ENCODE data around the gene SOX5.

SOX5 gene

GRCh38 chr12:23867794-23868193, 81.7 kb downstream of the SOX5 start:
- POLR2A ChIA-PET = no interaction called here
- no peak for DNase-seq (ENCODE audit: extremely low spot score)
- CTCF ChIA-PET = no interaction called here

DNA sequence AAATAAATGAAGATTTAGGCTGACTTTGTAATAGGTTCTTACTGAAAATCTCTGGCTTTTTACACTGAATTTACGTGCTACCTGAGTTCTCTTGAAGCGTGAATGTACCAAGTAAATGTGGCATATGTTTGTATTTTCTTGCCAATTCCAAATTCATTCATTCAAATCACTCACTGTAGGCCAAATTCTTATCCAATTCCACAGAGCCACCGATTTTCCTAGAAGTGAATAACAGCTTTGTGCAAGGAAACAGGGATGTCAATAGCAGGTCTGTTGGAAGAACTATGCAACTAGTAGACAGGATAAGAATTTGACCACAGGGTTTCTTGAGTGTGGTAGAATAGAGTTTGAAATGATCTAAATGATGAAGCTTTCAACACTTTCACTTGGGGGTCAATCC, 86.8 kb downstream of the SOX5 start:
- TF ChIP-seq FOXA1 (IDR thresholded peaks at IDR 0.05) (no peak), ZNF384 (IDR thresholded peaks at IDR 0.05) (no peak), SP1 (IDR thresholded peaks at IDR 0.05) (no peak), ARNT (IDR thresholded peaks at IDR 0.05) (no peak), ELF4 (IDR thresholded peaks at IDR 0.05) (no peak), SUZ12 (IDR thresholded peaks at IDR 0.05) (no peak), BHLHE40 (IDR thresholded peaks at IDR 0.05; ENCODE audit: borderline replicate concordance) (no peak), FOXK2 (IDR thresholded peaks at IDR 0.05) (no peak), PKNOX1 (IDR thresholded peaks at IDR 0.05) (no peak), L3MBTL2 (conservative IDR thresholded peaks at IDR 0.05) (no peak), FOXM1 (IDR thresholded peaks at IDR 0.05; ENCODE audit: borderline replicate concordance) (no peak), CTBP1 (IDR thresholded peaks at IDR 0.05; ENCODE audit: borderline replicate concordance) (no peak), HDGF (IDR thresholded peaks at IDR 0.05; ENCODE audit: borderline replicate concordance) (no peak), LEF1 (IDR thresholded peaks at IDR 0.05; ENCODE audit: borderline replicate concordance) (no peak), TARDBP (IDR thresholded peaks at IDR 0.05) (no peak)
- no peak for DNase-seq (ENCODE audit: extremely low spot score)
- CTCF ChIA-PET = no interaction called here
- POLR2A ChIA-PET = no interaction called here

More at GRCh38 chr12:23867794-23868193, 81.7 kb downstream of the SOX5 start:
- no peak for TF ChIP-seq FOXM1 (IDR thresholded peaks at IDR 0.05; ENCODE audit: borderline replicate concordance)
- no peak for TF ChIP-seq SP1 (IDR thresholded peaks at IDR 0.05)
- no peak for TF ChIP-seq L3MBTL2 (conservative IDR thresholded peaks at IDR 0.05)
- TF ChIP-seq HDGF (IDR thresholded peaks at IDR 0.05; ENCODE audit: borderline replicate concordance) = no peak
- no peak for TF ChIP-seq TARDBP (IDR thresholded peaks at IDR 0.05)
- no peak for TF ChIP-seq FOXK2 (IDR thresholded peaks at IDR 0.05)
- TF ChIP-seq ARNT (IDR thresholded peaks at IDR 0.05) = no peak
- no peak for TF ChIP-seq NFRKB (IDR thresholded peaks at IDR 0.05)
- TF ChIP-seq ELF4 (IDR thresholded peaks at IDR 0.05) = no peak
- no peak for TF ChIP-seq BHLHE40 (IDR thresholded peaks at IDR 0.05; ENCODE audit: borderline replicate concordance)
- no peak for TF ChIP-seq CTBP1 (IDR thresholded peaks at IDR 0.05; ENCODE audit: borderline replicate concordance)
- no peak for TF ChIP-seq FOXA1 (IDR thresholded peaks at IDR 0.05)
- no peak for TF ChIP-seq ZNF384 (IDR thresholded peaks at IDR 0.05)
- no peak for TF ChIP-seq SUZ12 (IDR thresholded peaks at IDR 0.05)

DNA sequence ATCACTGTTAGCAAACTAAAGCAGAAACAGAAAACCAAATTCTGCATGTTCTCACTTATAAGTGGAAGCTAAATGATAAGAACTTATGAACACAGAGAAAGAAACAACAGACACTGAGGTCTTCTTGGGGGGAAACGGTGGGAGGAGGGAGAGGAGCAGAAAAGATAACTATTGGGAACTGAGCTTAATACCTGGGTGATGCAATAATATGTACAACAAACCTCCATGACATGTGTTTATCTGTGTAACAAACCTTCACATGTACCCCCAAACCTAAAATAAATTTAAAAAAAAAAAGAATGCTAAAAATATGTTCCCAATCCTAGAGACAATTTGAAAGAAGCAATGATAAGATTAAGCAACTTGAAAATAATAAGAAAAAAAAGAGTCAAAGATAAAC, 89.5 kb downstream of the SOX5 start:
- DNase-seq (ENCODE audit: extremely low spot score) = no peak
- POLR2A ChIA-PET = no interaction called here
- no peak for TF ChIP-seq FOXM1 (IDR thresholded peaks at IDR 0.05; ENCODE audit: borderline replicate concordance)
- CTCF ChIA-PET = no interaction called here

GRCh38 chr12:23857178-23857577, 92.3 kb downstream of the SOX5 start:
- DNase-seq (ENCODE audit: extremely low spot score) = no peak
- ChIA-PET CTCF (no interaction called here), POLR2A (no interaction called here)
- no peak for TF ChIP-seq FOXK2 (IDR thresholded peaks at IDR 0.05)
- TF ChIP-seq TARDBP (IDR thresholded peaks at IDR 0.05) = no peak
- TF ChIP-seq HDGF (IDR thresholded peaks at IDR 0.05; ENCODE audit: borderline replicate concordance) = no peak
- TF ChIP-seq L3MBTL2 (conservative IDR thresholded peaks at IDR 0.05) = no peak
- TF ChIP-seq CTBP1 (IDR thresholded peaks at IDR 0.05; ENCODE audit: borderline replicate concordance) = no peak
- TF ChIP-seq FOXA1 (IDR thresholded peaks at IDR 0.05) = no peak
- TF ChIP-seq FOXM1 (IDR thresholded peaks at IDR 0.05; ENCODE audit: borderline replicate concordance) = no peak
- no peak for TF ChIP-seq ZNF384 (IDR thresholded peaks at IDR 0.05)
- TF ChIP-seq NFRKB (IDR thresholded peaks at IDR 0.05) = no peak
- TF ChIP-seq BHLHE40 (IDR thresholded peaks at IDR 0.05; ENCODE audit: borderline replicate concordance) = no peak

GRCh38 chr12:23855813-23856212, 93.7 kb downstream of the SOX5 start:
- CTCF ChIA-PET = no interaction called here
- TF ChIP-seq SUZ12 (IDR thresholded peaks at IDR 0.05) (no peak), TARDBP (IDR thresholded peaks at IDR 0.05) (no peak), CTBP1 (IDR thresholded peaks at IDR 0.05; ENCODE audit: borderline replicate concordance) (no peak), ELF4 (IDR thresholded peaks at IDR 0.05) (no peak)
- POLR2A ChIA-PET = no interaction called here

GRCh38 chr12:23854598-23854997, 94.9 kb downstream of the SOX5 start:
- no peak for TF ChIP-seq ZNF384 (IDR thresholded peaks at IDR 0.05)
- no peak for TF ChIP-seq NFRKB (IDR thresholded peaks at IDR 0.05)
- no peak for TF ChIP-seq TARDBP (IDR thresholded peaks at IDR 0.05)
- no peak for TF ChIP-seq FOXM1 (IDR thresholded peaks at IDR 0.05; ENCODE audit: borderline replicate concordance)
- TF ChIP-seq CTBP1 (IDR thresholded peaks at IDR 0.05; ENCODE audit: borderline replicate concordance) = no peak
- no peak for TF ChIP-seq SUZ12 (IDR thresholded peaks at IDR 0.05)
- no peak for TF ChIP-seq HDGF (IDR thresholded peaks at IDR 0.05; ENCODE audit: borderline replicate concordance)
- TF ChIP-seq ARNT (IDR thresholded peaks at IDR 0.05) = no peak
- no peak for DNase-seq (ENCODE audit: extremely low spot score)
- POLR2A ChIA-PET = no interaction called here
- CTCF ChIA-PET = no interaction called here

More at GRCh38 chr12:23855813-23856212, 93.7 kb downstream of the SOX5 start:
- no peak for DNase-seq (ENCODE audit: extremely low spot score)

DNA sequence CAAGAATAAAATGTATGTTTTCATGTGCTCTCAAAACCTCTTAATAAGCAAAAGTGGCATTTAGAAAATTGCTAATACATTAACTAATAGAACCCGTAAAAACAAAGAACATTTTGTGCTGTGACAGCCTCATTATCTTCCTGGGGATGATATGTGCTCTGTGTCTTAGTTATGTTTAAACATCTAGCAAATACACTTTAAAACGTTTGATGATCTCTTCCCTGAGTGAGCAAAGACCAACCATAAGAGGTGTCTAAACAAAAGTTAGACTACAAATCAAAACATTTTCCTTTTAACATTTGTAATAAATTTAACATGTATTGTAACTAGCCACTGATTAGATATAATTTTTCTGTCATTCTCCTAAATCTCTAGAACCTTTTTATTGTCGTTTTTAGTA, 95.8 kb downstream of the SOX5 start:
- CTCF ChIA-PET = no interaction called here
- DNase-seq (ENCODE audit: extremely low spot score) = no peak
- no peak for TF ChIP-seq SUZ12 (IDR thresholded peaks at IDR 0.05)
- no peak for TF ChIP-seq PKNOX1 (IDR thresholded peaks at IDR 0.05)
- TF ChIP-seq NFRKB (IDR thresholded peaks at IDR 0.05) = no peak
- no peak for TF ChIP-seq LEF1 (IDR thresholded peaks at IDR 0.05; ENCODE audit: borderline replicate concordance)
- TF ChIP-seq FOXM1 (IDR thresholded peaks at IDR 0.05; ENCODE audit: borderline replicate concordance) = no peak
- TF ChIP-seq HDGF (IDR thresholded peaks at IDR 0.05; ENCODE audit: borderline replicate concordance) = no peak
- TF ChIP-seq FOXK2 (IDR thresholded peaks at IDR 0.05) = no peak
- TF ChIP-seq SP1 (IDR thresholded peaks at IDR 0.05) = no peak
- TF ChIP-seq CTBP1 (IDR thresholded peaks at IDR 0.05; ENCODE audit: borderline replicate concordance) = no peak
- no peak for TF ChIP-seq ARNT (IDR thresholded peaks at IDR 0.05)
- no peak for TF ChIP-seq ZNF384 (IDR thresholded peaks at IDR 0.05)
- TF ChIP-seq L3MBTL2 (conservative IDR thresholded peaks at IDR 0.05) = no peak
- no peak for TF ChIP-seq FOXA1 (IDR thresholded peaks at IDR 0.05)
- POLR2A ChIA-PET = no interaction called here
